Keratinocyte (primary cell): ENCODE measurements around the gene CNTD1.

ENCODE experiments used
- EZH2 ChIP-seq: IDR thresholded peaks from one replicate; pipeline ENCODE4 v1.6.1; 2012; ENCODE audit warnings: inconsistent platforms, mild to moderate bottlenecking, low read length, moderate library complexity
- TF ChIP-seq, protein P1 (sequence below), 3 experiments: IDR thresholded peaks in 1 of 3; conservative IDR thresholded peaks in 1 of 3; optimal IDR thresholded peaks in 1 of 3; 2 replicates in 2 of 3; 3 replicates in 1 of 3; pipeline versions ENCODE3 to v1.5.1; 2011; ENCODE audit warnings: low read length in 3 of 3, mild to moderate bottlenecking in 3 of 3, moderate library complexity in 2 of 3, control low read depth in 1 of 3, inconsistent platforms in 1 of 3; ENCODE audit not compliant: insufficient read depth in 2 of 3; ENCODE audit errors: extremely low read depth in 1 of 3

DNA sequence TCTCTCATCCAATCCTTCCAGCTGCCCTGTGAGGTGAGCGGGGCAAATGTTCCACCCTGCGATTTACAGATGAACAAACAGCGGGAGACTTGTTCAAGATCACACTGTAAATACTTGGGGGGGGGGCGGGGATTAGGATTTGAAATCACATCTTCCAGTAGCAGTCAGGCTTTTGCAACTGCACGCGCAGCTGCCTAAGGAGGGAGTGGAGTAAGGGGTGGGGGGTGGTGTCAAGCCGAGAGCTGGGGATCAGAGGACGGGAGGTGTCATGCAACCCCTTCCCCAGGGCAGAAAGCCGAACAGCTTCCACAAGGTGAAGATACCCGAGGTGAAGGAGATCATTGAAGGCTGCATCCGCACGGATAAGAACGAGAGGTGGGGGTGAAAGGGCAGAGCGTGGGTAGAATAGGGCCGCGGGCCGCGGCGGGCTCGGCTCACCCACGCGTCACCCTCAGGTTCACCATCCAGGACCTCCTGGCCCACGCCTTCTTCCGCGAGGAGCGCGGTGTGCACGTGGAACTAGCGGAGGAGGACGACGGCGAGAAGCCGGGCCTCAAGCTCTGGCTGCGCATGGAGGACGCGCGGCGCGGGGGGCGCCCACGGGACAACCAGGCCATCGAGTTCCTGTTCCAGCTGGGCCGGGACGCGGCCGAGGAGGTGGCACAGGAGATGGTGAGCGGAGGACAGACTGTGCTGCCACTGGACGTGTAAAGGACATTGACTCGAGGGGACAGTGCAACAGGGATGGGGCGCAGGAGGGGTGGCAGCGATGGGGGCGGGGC is 13.7 kb upstream of the CNTD1 start:
- TF ChIP-seq, protein P1, sequence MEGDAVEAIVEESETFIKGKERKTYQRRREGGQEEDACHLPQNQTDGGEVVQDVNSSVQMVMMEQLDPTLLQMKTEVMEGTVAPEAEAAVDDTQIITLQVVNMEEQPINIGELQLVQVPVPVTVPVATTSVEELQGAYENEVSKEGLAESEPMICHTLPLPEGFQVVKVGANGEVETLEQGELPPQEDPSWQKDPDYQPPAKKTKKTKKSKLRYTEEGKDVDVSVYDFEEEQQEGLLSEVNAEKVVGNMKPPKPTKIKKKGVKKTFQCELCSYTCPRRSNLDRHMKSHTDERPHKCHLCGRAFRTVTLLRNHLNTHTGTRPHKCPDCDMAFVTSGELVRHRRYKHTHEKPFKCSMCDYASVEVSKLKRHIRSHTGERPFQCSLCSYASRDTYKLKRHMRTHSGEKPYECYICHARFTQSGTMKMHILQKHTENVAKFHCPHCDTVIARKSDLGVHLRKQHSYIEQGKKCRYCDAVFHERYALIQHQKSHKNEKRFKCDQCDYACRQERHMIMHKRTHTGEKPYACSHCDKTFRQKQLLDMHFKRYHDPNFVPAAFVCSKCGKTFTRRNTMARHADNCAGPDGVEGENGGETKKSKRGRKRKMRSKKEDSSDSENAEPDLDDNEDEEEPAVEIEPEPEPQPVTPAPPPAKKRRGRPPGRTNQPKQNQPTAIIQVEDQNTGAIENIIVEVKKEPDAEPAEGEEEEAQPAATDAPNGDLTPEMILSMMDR (optimal IDR thresholded peaks at IDR 0.05 in 1 of 3, IDR thresholded peaks at IDR 0.05 in 1 of 3, conservative IDR thresholded peaks at IDR 0.05 in 1 of 3; ENCODE audit: extremely low read depth in 1 of 3, insufficient read depth in 2 of 3, low read length in 3 of 3), result no peak
- TF ChIP-seq EZH2, result peak; percentile 48
